Activated gamma-delta T cell (primary cell): ENCODE results near the gene RNF213.

ENCODE experiments used
- DNase-seq: peaks from one replicate; lab custom pipeline; 2025; lab: John Stamatoyannopoulos, UW
- total RNA-seq, 2 donors: gene quantifications; one replicate each; lab custom pipeline; 2026; lab: John Stamatoyannopoulos, UW

The RNF213 gene
- total RNA-seq, result 2,138 to 2,874 reads per million in 2 donors

GRCh38 chr17:80260791-80261158 lies at the start of gene RNF213:
Gene RNF213, plus strand, starts transcription at chr17:80260852. Its CDS starts 2,830 bp downstream, at chr17:80263682.
- peak; percentile 50 for DNase-seq

DNA sequence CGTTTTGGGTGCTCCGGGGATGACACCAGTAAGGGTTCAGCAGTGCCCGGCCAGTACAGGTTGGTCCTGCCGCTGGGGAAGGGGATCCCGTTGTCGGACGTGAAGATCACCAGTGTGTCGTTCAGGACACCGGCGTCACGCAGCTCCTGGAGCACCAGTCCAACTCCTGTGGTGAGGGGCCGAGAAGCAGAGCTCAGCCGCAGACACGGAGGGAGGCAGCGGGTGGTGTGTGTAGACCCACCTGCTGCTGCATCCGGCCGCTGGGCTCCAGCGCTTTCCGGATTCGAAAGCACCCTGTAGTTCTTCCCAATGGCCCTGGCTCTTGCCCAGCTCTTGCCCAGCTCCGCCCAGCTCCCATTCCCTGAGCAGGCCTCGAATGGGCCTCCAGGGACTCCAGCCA lies 48.5 kb upstream of the RNF213 start:
- DNase-seq, result no peak

DNA sequence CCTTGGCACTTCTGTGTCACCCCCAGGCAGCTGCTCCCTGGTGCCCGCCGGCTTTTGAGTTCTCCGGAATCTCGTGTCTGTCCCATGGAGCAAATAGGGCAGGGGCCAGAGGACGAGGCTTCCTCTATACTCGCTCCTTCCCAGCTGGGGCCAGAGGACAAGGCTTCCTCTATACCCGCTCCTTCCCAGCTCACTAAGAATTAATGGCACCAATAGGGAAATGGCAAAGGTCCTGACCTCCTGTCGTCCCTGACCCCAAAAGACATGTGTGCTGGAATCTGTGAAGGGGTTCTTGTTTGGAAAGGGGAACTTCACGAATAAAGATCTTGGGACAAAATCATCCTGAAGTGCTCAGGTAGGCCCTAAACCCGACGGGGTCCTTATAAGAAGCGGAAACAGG lies 48.1 kb upstream of the RNF213 start:
- DNase-seq, result no peak

DNA sequence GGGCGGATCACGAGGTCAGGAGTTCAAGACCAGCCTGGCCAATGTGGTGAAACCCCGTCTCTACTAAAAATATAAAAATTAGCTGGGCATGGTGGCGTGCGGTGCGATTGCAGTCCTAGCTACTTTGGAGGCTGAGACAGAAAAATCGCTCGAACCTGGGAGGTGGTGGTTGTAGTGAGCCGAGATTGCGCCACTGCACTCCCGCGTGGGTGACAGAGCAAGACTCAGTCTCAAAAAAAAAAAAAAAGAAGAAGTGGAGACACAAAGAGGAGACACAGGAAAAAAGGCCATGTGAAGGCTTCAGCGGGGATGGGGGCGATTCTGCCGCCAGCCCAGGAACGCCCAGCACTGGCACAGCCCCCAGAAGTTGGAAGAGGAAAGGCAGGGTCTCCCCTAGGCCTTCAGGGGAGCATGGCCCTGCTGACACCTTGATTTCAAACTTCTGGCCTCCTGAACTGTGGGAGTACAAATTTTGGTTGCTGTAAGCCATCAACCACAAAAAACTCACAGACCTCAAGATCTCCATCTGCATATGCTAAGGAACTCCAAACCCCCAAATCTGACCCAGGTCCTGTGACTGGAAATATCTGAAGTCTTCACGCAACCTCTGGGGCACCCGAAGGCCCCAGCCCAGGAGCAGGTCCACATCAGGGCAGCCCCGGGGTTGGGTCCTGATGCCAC lies 47.5 kb upstream of the RNF213 start:
- no peak for DNase-seq

- DNase-seq, result no peak
Measured at GRCh38 chr17:80213643-80213975, 47.0 kb upstream of the RNF213 start.

DNA sequence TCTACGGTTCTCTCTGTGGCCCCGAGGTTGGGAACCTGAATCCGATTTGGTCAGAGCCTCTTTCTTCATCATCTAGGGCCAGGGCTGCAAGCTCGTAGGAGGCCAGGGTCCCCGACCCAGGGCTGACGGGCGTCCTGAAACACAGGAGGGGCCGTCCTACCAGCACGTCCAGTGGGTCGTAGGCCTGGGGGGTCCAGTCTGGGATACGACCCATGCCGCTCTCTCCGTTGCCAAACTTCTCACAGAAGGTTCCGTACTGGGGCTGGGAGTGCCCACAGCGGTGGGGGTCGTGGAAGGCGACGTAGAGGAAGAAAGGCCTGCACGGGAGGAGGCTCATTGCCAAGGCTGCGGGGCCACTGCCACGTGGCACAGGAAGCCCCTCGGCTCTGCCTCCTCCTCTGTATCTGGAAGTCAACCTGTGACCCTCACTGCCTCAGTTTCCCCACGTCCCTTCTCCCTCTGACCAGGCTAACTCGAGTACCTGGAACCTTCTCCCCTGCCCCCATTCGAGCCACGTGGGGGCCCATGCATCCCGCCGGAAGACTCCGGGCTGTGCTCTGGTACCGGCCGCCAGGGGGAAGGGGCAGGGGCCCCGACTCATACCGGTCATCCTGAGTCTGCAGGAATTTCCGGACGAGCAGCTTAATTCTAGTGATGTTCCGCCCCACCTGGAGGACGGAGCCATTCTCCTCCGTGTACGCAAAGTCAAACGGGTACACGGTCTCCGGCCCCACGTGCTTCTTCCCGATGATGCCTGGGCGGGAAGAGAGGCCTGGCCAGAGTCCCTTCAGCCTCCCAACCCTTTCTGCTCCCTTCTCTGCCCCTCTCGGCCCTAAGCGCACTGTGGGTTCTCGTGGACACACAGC lies 46.4 kb upstream of the RNF213 start:
- no peak for DNase-seq

DNA sequence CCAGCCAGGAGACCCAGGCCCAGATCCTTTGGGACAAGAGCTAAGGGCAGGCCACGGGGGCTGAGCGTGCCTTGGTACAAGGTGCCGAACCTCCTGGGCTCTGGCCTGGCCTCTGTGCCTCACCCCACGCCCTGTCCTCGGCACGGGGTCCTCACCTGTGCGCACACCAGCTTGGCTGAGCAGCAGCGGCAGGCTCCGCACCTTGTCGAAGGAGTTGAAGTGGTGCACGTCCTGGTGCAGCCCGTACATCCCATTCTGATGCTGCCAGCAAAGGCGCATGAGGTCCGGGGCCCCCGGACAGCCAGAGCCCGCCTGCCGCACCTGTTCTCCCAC lies 45.8 kb upstream of the RNF213 start:
- DNase-seq, result no peak

GRCh38 chr17:80216473-80217456 lies 43.9 kb upstream of the RNF213 start:
- DNase-seq, result no peak

DNA sequence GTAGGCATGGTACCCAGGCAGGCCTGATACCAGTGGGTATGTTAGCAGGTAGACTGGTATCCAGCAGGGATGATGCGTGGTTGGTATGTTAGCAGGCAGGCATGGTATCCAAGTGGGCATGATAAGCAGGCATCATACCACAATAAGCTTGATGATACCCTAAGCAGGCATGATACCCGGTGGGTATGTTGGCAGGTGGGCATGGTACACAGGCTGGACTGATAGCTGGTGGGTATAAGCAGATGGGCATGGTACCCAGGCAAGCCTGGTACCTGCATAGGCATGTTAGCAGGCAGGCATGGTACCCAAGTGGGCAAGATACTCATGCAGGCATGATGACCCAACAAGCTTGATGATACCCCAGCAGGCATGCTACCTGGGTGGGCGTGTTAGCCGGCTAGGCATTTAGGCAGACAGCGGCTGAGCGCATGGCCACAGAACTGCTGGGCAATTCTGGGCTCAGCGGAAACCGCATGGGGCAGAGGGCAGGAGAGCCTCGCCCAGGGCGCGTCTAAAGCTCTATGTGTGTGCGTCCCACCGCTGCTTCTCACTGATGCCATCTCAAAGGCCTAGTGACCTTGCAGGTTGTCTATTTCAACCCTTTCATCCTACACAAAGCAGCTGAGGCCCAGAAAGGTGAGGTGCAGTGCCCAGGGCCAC lies 42.8 kb upstream of the RNF213 start:
- no peak for DNase-seq

DNA sequence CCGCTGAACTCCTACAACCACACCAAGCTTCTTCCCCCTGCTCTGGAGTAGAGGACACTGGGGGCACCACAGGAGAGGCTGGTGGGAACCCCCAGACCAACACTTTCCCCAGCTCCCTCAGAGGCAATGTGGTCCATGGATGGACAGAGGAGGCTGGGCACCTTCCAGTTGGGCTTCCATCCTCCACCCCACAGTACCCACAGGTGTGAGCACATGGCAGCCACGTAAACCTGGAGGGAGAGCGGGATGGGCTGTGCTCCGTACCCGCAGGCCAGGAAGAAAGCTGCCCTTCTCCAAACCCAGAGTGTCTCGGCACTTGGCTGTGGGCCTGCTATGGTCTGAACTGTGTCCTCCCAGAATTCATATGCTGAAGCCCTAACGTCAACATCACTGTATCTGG lies 42.3 kb upstream of the RNF213 start:
- no peak for DNase-seq

- DNase-seq, result peak; percentile 37
Measured at GRCh38 chr17:80219013-80219762, 41.5 kb upstream of the RNF213 start.

DNA sequence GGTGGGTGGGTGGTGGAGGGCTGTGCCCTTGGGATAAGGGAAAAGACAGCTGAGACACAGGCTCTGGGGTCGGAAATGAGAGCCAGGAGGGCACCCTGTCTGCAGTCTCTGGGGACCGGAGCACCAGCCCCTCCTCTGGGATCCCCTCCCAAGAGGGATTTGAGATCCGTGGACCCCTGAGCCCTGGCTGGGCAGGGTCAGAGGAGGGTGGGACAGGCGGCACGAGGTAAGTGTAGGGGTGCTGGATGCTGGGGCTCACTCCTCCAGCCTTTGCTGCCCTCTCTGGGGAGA lies 40.9 kb upstream of the RNF213 start:
- no peak for DNase-seq

GRCh38 chr17:80220054-80220735 lies 40.5 kb upstream of the RNF213 start, which contains the start of the genes SGSH and SLC26A11:
Gene SGSH, minus strand, starts transcription at chr17:80220333. Its CDS starts 20 bp downstream, at chr17:80220313.
Gene SLC26A11, plus strand, starts transcription at chr17:80220427. Its CDS starts 1,134 bp downstream, at chr17:80221561.
- DNase-seq, result peak; percentile 52

- no peak for DNase-seq
Measured at GRCh38 chr17:80220736-80221215, 39.9 kb upstream of the RNF213 start.

GRCh38 chr17:80221351-80222105 lies 39.1 kb upstream of the RNF213 start:
- no peak for DNase-seq

- no peak for DNase-seq
Measured at GRCh38 chr17:80222376-80223141, 38.1 kb upstream of the RNF213 start.

DNA sequence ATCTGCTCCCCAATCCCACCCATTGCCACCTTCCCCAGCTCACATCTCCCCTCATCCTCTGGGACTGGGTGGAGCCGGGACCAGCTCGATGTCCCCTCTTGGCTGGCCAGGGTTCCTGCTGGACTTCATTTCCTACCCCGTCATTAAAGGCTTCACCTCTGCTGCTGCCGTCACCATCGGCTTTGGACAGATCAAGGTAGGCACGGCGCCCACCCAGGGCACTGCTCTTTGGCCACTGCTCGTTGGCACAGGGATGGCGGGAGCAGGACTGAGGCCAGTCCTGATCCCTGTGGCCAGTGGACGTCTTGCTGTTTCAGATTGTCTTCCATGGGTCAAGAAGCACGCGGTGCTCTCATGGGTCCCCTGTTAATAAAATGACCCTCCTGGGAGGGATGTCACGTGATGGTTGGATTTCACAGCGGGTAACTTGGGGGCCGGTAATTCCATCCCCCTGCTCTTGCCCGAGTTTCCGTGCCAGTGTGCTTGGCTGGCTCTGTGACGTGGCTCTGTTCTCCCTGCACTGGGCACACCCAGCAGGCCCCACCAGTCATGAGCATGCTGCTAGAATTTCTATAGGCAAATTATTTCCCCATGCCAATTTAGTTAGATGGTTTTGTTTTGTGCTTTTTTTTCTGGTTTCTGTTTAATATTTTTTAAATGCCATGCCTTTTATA lies 37.4 kb upstream of the RNF213 start:
- DNase-seq, result no peak

- DNase-seq, result no peak
Measured at GRCh38 chr17:80223838-80224497, 36.7 kb upstream of the RNF213 start.
